HepG2 (cell line): ENCODE measurements around the gene CCNB1. TPM values are rescaled to one million over a fixed set of nuclear protein-coding genes. Genes with fewer than 3 reads are reported as not detected.

Experiments used
- BCL6 ChIP-seq: IDR thresholded peaks from 2 replicates; pipeline ENCODE4 v1.6.1; 2016; ENCODE audit warnings: missing genetic modification reagents, missing compliant biosample characterization
- CEBPG ChIP-seq: IDR thresholded peaks from 2 replicates; pipeline ENCODE4 v1.6.1; 2016
- FOXJ3 ChIP-seq: sonication (generic); formaldehyde crosslinking; IDR thresholded peaks from 2 replicates; pipeline ENCODE4 v1.4.0; 2020; ENCODE audit warnings: missing genetic modification reagents, mild to moderate bottlenecking, borderline replicate concordance
- FOXO4 ChIP-seq: sonication (generic); formaldehyde crosslinking; conservative IDR thresholded peaks from 2 replicates; pipeline ENCODE4 v1.8.1; 2023; ENCODE audit warnings: missing genetic modification reagents
- JUNB ChIP-seq: sonication (generic); formaldehyde crosslinking; IDR thresholded peaks from 2 replicates; pipeline ENCODE4 v1.8.0; 2022; ENCODE audit warnings: missing genetic modification reagents, mild to moderate bottlenecking, borderline replicate concordance
- MIXL1 ChIP-seq: IDR thresholded peaks from 2 replicates; pipeline ENCODE4 v1.6.1; 2016
- NBN ChIP-seq: fragments of 450-650 bp; conservative IDR thresholded peaks from 2 replicates; pipeline ENCODE4 v1.6.1; 2017
- NFAT5 ChIP-seq: sonication (generic); formaldehyde crosslinking; IDR thresholded peaks from 2 replicates; pipeline ENCODE4 v1.4.0; 2020; ENCODE audit warnings: missing genetic modification reagents
- NFE2L1 ChIP-seq: sonication (generic); formaldehyde crosslinking; IDR thresholded peaks from 2 replicates; pipeline ENCODE4 v1.4.0; 2020; ENCODE audit warnings: missing genetic modification reagents, mild to moderate bottlenecking, borderline replicate concordance
- NFE2L2 ChIP-seq: fragments of 150-350 bp; IDR thresholded peaks from 2 replicates; pipeline ENCODE4 v1.6.1; 2014; ENCODE audit warnings: low read length
- NONO ChIP-seq, 2 experiments: fragments of 450-650 bp in 1 of 2; sonication (generic) in 1 of 2; formaldehyde crosslinking in 1 of 2; IDR thresholded peaks in 1 of 2; conservative IDR thresholded peaks in 1 of 2; 2 replicates each; pipeline versions ENCODE4 v1.6.1 to v1.8.0; 2017 to 2022; ENCODE audit warnings: mild to moderate bottlenecking in 1 of 2, missing genetic modification reagents in 1 of 2, moderate library complexity in 1 of 2
- SATB2 ChIP-seq: sonication (generic); formaldehyde crosslinking; IDR thresholded peaks from 2 replicates; pipeline ENCODE4 v1.5.0; 2020; ENCODE audit warnings: missing genetic modification reagents
- SMAD1 ChIP-seq: sonication (generic); formaldehyde crosslinking; IDR thresholded peaks from 2 replicates; pipeline ENCODE4 v1.4.0; 2020; ENCODE audit warnings: missing genetic modification reagents, low read depth, mild to moderate bottlenecking, borderline replicate concordance
- TBL1XR1 ChIP-seq: fragments of 150-350 bp; IDR thresholded peaks from 2 replicates; pipeline ENCODE4 v1.6.1; 2014; ENCODE audit warnings: borderline replicate concordance, low read length; ENCODE audit not compliant: partially characterized antibody
- TCF7L2 ChIP-seq: IDR thresholded peaks from 2 replicates; pipeline ENCODE4 v1.6.1; 2011; ENCODE audit warnings: mild to moderate bottlenecking, low read depth, low read length, moderate library complexity
- polyA plus RNA-seq, 8 experiments: library from polyadenylated mRNA; depleted of rRNA in 3 of 8; stranded (reverse) in 7 of 8; unstranded in 1 of 8; fragments of >200 nt; fragmentation: Illumina TruSeq in 4 of 8; extraction: Trizol in 4 of 8; gene quantifications; 2 replicates each; pipeline versions ENCODE4 v1.2.1 to v1.2.3, GENCODE V29; 2011 to 2016; ENCODE audit warnings: low read depth in 4 of 8, missing spikeins in 1 of 8, mixed read lengths in 1 of 8; ENCODE audit not compliant: insufficient read depth in 1 of 8
- total RNA-seq, 5 experiments: library from RNA; depleted of rRNA; stranded (reverse); fragments of >200 nt; fragmentation: Illumina TruSeq; extraction: Trizol; gene quantifications; 2 replicates each; pipeline ENCODE4 v1.2.3, GENCODE V29; 2016; ENCODE audit warnings: low read depth in 1 of 5
- TF ChIP-seq, protein P1 (sequence below): IDR thresholded peaks from 2 replicates; pipeline ENCODE4 v1.6.1; 2018; ENCODE audit warnings: missing genetic modification reagents, mild to moderate bottlenecking, missing compliant biosample characterization
- TF ChIP-seq, protein P2 (sequence below): IDR thresholded peaks from 2 replicates; pipeline ENCODE4 v1.6.1; 2012; ENCODE audit warnings: low read depth, low read length, improper control_type of control experiment

CCNB1 gene
- total and polyA plus RNA-seq, 2 of the 13 experiments (the other 11 are each of a cell fraction or from before 2014, with no cell fraction given), result 82.3 to 316 TPM

DNA sequence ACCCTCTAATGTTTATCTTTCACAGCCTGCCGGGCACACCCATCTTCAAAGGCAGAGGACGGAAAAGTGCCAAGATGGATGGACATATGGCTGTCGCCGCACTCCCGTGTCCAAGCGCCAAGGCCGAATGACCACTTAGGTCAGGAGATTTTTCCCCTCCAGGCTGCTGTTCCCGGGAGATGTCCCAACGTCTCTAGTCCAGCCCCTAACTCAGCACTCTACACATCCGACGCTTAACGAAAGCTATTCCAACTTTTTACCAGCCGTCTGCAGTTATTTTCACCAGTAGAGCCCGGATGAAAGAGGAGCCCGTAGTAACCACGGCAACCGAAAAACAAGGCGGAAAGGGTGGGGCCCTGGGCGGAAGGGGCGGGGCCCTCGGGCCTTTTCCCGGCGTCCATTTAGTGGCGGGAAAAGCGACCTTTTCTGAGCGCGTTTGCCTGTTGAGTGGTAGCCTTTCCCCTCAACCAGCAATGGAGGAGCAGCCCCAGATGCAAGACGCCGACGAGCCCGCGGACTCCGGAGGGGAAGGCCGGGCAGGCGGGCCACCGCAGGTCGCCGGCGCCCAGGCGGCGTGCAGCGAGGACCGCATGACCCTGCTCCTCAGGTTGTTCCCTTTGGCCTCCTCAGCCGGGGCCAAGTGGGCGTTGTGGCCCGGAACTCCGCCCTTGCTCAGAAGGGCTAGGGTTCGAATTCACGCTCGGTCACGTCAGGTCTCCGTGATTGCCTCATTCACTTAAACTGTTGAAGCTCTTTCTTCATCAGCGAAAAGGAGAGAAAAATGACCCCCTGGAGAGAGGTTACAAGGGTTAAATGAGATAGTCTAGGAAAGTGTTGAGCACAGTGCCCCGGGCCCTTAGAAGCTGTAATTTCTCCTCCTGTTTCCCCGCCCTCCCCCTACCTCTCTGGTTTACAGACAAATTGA, 22.5 kb downstream of the CCNB1 start, which contains the start of gene CENPH (continued):
- peak; percentile 74 for TF ChIP-seq CEBPG (CRISPR knock-in tag)
- TF ChIP-seq NBN, result no peak
- TF ChIP-seq FOXJ3 (CRISPR knock-in tag), result peak; percentile 64
- no peak for TF ChIP-seq NONO (IDR thresholded peaks at IDR 0.05)
- peak; percentile 88 for TF ChIP-seq NONO (CRISPR knock-in tag; conservative IDR thresholded peaks at IDR 0.05)
- TF ChIP-seq JUNB (CRISPR knock-in tag), result no peak
- no peak; the same call in 1 of the 2 replicates for TF ChIP-seq BCL6 (CRISPR knock-in tag)
- TF ChIP-seq, protein P1, sequence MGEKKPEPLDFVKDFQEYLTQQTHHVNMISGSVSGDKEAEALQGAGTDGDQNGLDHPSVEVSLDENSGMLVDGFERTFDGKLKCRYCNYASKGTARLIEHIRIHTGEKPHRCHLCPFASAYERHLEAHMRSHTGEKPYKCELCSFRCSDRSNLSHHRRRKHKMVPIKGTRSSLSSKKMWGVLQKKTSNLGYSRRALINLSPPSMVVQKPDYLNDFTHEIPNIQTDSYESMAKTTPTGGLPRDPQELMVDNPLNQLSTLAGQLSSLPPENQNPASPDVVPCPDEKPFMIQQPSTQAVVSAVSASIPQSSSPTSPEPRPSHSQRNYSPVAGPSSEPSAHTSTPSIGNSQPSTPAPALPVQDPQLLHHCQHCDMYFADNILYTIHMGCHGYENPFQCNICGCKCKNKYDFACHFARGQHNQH (CRISPR knock-in tag), result no peak
- peak; percentile 65; the same call in 1 of the 2 replicates for TF ChIP-seq SMAD1 (CRISPR knock-in tag)
- no peak; the same call in 1 of the 2 replicates for TF ChIP-seq NFE2L2
- TF ChIP-seq, protein P2, sequence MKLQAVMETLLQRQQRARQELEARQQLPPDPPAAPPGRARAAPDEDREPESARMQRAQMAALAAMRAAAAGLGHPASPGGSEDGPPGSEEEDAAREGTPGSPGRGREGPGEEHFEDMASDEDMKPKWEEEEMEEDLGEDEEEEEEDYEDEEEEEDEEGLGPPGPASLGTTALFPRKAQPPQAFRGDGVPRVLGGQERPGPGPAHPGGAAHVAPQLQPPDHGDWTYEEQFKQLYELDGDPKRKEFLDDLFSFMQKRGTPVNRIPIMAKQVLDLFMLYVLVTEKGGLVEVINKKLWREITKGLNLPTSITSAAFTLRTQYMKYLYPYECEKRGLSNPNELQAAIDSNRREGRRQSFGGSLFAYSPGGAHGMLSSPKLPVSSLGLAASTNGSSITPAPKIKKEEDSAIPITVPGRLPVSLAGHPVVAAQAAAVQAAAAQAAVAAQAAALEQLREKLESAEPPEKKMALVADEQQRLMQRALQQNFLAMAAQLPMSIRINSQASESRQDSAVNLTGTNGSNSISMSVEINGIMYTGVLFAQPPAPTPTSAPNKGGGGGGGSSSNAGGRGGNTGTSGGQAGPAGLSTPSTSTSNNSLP, result no peak
- TF ChIP-seq SATB2 (CRISPR knock-in tag), result no peak
- TF ChIP-seq NFAT5, result peak; percentile 55; the same call in 1 of the 2 replicates
- 0 out of 2 replicates have a peak, but pooled peaks have one; percentile 41 for TF ChIP-seq MIXL1 (CRISPR knock-in tag)
- no peak for TF ChIP-seq NFE2L1 (CRISPR knock-in tag)
- no peak for TF ChIP-seq TCF7L2
- peak; percentile 11 for TF ChIP-seq TBL1XR1
- 0 out of 2 replicates have a peak, but pooled peaks have one; percentile 32 for TF ChIP-seq FOXO4 (CRISPR knock-in tag)
